ENCODE results near the gene SEMA3F. TPM values are rescaled to one million over a fixed set of nuclear protein-coding genes. Genes with fewer than 3 reads are reported as not detected.
"Not testable (repeated sequence)": the region's sequence is repeated elsewhere in the genome, so short reads cannot be mapped to it uniquely, and the experiment has no call there.

Gene SEMA3F
- total RNA-seq, 2 experiments from 2014 or later: 0.15 TPM; not detected in 1

GRCh38 chr3:50221411-50222168 is 66.5 kb downstream of the SEMA3F start:
- POLR2A ChIA-PET: interaction anchor here (0.7 to 1.3 kb wide), 4 partner anchors 10 to 101 kb away, joined by 3 to 4 read pairs (median 3); no protein-coding TSS in a partner anchor
- DNase-seq: no peak
- Mint-ChIP-seq H3K4me1 (peaks cover 13% of the 10 kb centered on the region), H3K36me3 (ENCODE audit: low read depth) (no peaks in the 10 kb centered on the region), H3K27ac (peak overlapping the region; percentile 16), H3K9me3 (no peaks in the 10 kb centered on the region), H3K27me3 (peaks cover 15% of the 10 kb centered on the region), H3K4me3 (no peak overlapping the region)
- CTCF ChIA-PET: interaction anchor here (1.0 to 5.5 kb wide), 3 partner anchors 25 to 41 kb away, joined by 3 to 56 read pairs (median 20); no protein-coding TSS in a partner anchor

GRCh38 chr3:50222169-50222528 is 67.0 kb downstream of the SEMA3F start:
- Mint-ChIP-seq H3K27me3 (peaks cover 15% of the 10 kb centered on the region), H3K36me3 (ENCODE audit: low read depth) (no peaks in the 10 kb centered on the region), H3K9me3 (no peaks in the 10 kb centered on the region), H3K4me3 (no peak overlapping the region), H3K4me1 (peaks cover 17% of the 10 kb centered on the region), H3K27ac (no peak overlapping the region)
- ChIA-PET POLR2A (interaction anchor here (1.0 kb wide), 1 partner anchor 19 kb away, joined by 3 read pairs; no protein-coding TSS in a partner anchor), CTCF (interaction anchor here (1.0 to 5.5 kb wide), 3 partner anchors 25 to 41 kb away, joined by 3 to 56 read pairs (median 20); no protein-coding TSS in a partner anchor)
- no peak for DNase-seq

GRCh38 chr3:50224639-50225038 is 69.5 kb downstream of the SEMA3F start:
- Mint-ChIP-seq H3K27me3 (peaks cover 15% of the 10 kb centered on the region), H3K27ac (no peak overlapping the region), H3K9me3 (no peaks in the 10 kb centered on the region), H3K4me3 (no peak overlapping the region), H3K36me3 (ENCODE audit: low read depth) (no peaks in the 10 kb centered on the region), H3K4me1 (peaks cover 35% of the 10 kb centered on the region)
- POLR2A ChIA-PET: interaction anchor here (6.2 to 6.6 kb wide), 2 partner anchors 20 to 30 kb away, joined by 42 to 117 read pairs; no protein-coding TSS in a partner anchor
- CTCF ChIA-PET: interaction anchor here (2.3 to 7.1 kb wide), 5 partner anchors 8 to 34 kb away, joined by 9 to 212 read pairs (median 34); partner anchors contain the start of genes GNAI2 and GNAT1
- no peak for DNase-seq

- Mint-ChIP-seq H3K9me3 (no peaks in the 10 kb centered on the region), H3K27ac (peak overlapping the region; percentile 89), H3K4me1 (peaks cover 32% of the 10 kb centered on the region), H3K4me3 (peak overlapping the region; percentile 85), H3K36me3 (ENCODE audit: low read depth) (no peaks in the 10 kb centered on the region), H3K27me3 (peaks cover 15% of the 10 kb centered on the region)
- peak; percentile 57 for DNase-seq
- CTCF ChIA-PET: interaction anchor here (0.7 to 7.1 kb wide), 27 partner anchors 8 to 413 kb away, joined by 3 to 212 read pairs (median 4); partner anchors contain the start of genes GNAI2, GNAT1, HYAL3 and IFRD2
- POLR2A ChIA-PET: interaction anchor here (0.7 to 6.6 kb wide), 11 partner anchors 10 to 124 kb away, joined by 3 to 117 read pairs (median 4); partner anchors contain the start of genes CYB561D2, GNAI2, IFRD2 and NPRL2
Measured at GRCh38 chr3:50226888-50227389, 71.8 kb downstream of the SEMA3F start.

- H3K27ac Mint-ChIP-seq: peak overlapping the region; percentile 89
- POLR2A ChIA-PET: interaction anchor here (0.9 to 6.6 kb wide), 10 partner anchors 10 to 110 kb away, joined by 3 to 117 read pairs (median 7); partner anchors contain the start of genes GNAI2, HYAL3, IFRD2 and NAA80
- H3K4me1 Mint-ChIP-seq: peaks cover 32% of the 10 kb centered on the region
- H3K4me3 Mint-ChIP-seq: peak overlapping the region; percentile 85
- CTCF ChIA-PET: interaction anchor here (0.9 to 7.1 kb wide), 23 partner anchors 8 to 97 kb away, joined by 3 to 212 read pairs (median 4); partner anchors contain the start of genes GNAI2, GNAT1, IFRD2 and LSMEM2
- peaks cover 15% of the 10 kb centered on the region for H3K27me3 Mint-ChIP-seq
- H3K36me3 Mint-ChIP-seq (ENCODE audit: low read depth): no peaks in the 10 kb centered on the region
- DNase-seq: peak; percentile 94
- H3K9me3 Mint-ChIP-seq: no peaks in the 10 kb centered on the region
Measured at GRCh38 chr3:50227390-50228183, 72.5 kb downstream of the SEMA3F start.

- peak overlapping the region; percentile 85 for H3K4me3 Mint-ChIP-seq
- CTCF ChIA-PET: interaction anchor here (0.9 to 7.1 kb wide), 8 partner anchors 7 to 96 kb away, joined by 3 to 212 read pairs (median 14); partner anchors contain the start of gene GNAI2
- H3K36me3 Mint-ChIP-seq (ENCODE audit: low read depth): not testable (repeated sequence)
Measured at GRCh38 chr3:50228184-50228763, 73.2 kb downstream of the SEMA3F start.

GRCh38 chr3:50229490-50229889 is 74.4 kb downstream of the SEMA3F start:
- H3K4me3 Mint-ChIP-seq: peak overlapping the region; percentile 0
- H3K27ac Mint-ChIP-seq: no peak overlapping the region
- H3K9me3 Mint-ChIP-seq: no peaks in the 10 kb centered on the region
- H3K4me1 Mint-ChIP-seq: peaks cover 39% of the 10 kb centered on the region
- ChIA-PET CTCF (interaction anchor here (0.7 to 7.1 kb wide), 3 partner anchors 14 to 46 kb away, joined by 3 to 212 read pairs (median 3); no protein-coding TSS in a partner anchor), POLR2A (interaction anchor here (0.9 to 6.6 kb wide), 6 partner anchors 8 to 35 kb away, joined by 3 to 117 read pairs (median 27); partner anchors contain the start of gene GNAI2)
- H3K36me3 Mint-ChIP-seq (ENCODE audit: low read depth): no peaks in the 10 kb centered on the region
- peaks cover 9% of the 10 kb centered on the region for H3K27me3 Mint-ChIP-seq
- DNase-seq: no peak

More at GRCh38 chr3:50228184-50228763, 73.2 kb downstream of the SEMA3F start:
- peaks cover 14% of the 10 kb centered on the region for H3K27me3 Mint-ChIP-seq
- DNase-seq, H3K9me3 Mint-ChIP-seq: not testable (repeated sequence)
- POLR2A ChIA-PET: interaction anchor here (0.9 to 6.6 kb wide), 7 partner anchors 9 to 100 kb away, joined by 3 to 117 read pairs (median 12); partner anchors contain the start of genes GNAI2, HYAL3, IFRD2 and NAA80
- peaks cover 33% of the 10 kb centered on the region for H3K4me1 Mint-ChIP-seq
- H3K27ac Mint-ChIP-seq: peak overlapping the region; percentile 82

- POLR2A ChIA-PET: interaction anchor here (1.2 to 6.6 kb wide), 4 partner anchors 14 to 36 kb away, joined by 4 to 117 read pairs (median 27); no protein-coding TSS in a partner anchor
- CTCF ChIA-PET: interaction anchor here (0.7 to 7.1 kb wide), 3 partner anchors 13 to 42 kb away, joined by 3 to 212 read pairs (median 4); no protein-coding TSS in a partner anchor
- peaks cover 4% of the 10 kb centered on the region for H3K27me3 Mint-ChIP-seq
- H3K9me3 Mint-ChIP-seq: no peaks in the 10 kb centered on the region
- H3K27ac Mint-ChIP-seq: no peak overlapping the region
- peaks cover 42% of the 10 kb centered on the region for H3K4me1 Mint-ChIP-seq
- H3K36me3 Mint-ChIP-seq (ENCODE audit: low read depth): no peaks in the 10 kb centered on the region
- H3K4me3 Mint-ChIP-seq: no peak overlapping the region
- no peak for DNase-seq
Measured at GRCh38 chr3:50230104-50230793, 75.1 kb downstream of the SEMA3F start.

- Mint-ChIP-seq H3K27me3 (peaks cover 1% of the 10 kb centered on the region), H3K27ac (no peak overlapping the region), H3K4me3 (no peak overlapping the region), H3K4me1 (peaks cover 43% of the 10 kb centered on the region), H3K9me3 (no peaks in the 10 kb centered on the region), H3K36me3 (ENCODE audit: low read depth) (no peaks in the 10 kb centered on the region)
- no peak for DNase-seq
- ChIA-PET CTCF (interaction anchor here (0.7 to 7.1 kb wide), 3 partner anchors 13 to 41 kb away, joined by 3 to 212 read pairs (median 4); no protein-coding TSS in a partner anchor), POLR2A (interaction anchor here (6.6 kb wide), 1 partner anchor 14 kb away, joined by 117 read pairs; no protein-coding TSS in a partner anchor)
Measured at GRCh38 chr3:50230794-50231125, 75.6 kb downstream of the SEMA3F start.

- Mint-ChIP-seq H3K27me3 (no peaks in the 10 kb centered on the region), H3K27ac (no peak overlapping the region), H3K4me1 (peaks cover 38% of the 10 kb centered on the region), H3K4me3 (no peak overlapping the region), H3K9me3 (no peaks in the 10 kb centered on the region), H3K36me3 (ENCODE audit: low read depth) (peaks cover 4% of the 10 kb centered on the region)
- ChIA-PET POLR2A (no interaction called here), CTCF (interaction anchor here (0.6 to 7.1 kb wide), 2 partner anchors 12 to 465 kb away, joined by 3 to 212 read pairs; no protein-coding TSS in a partner anchor)
- DNase-seq: no peak
Measured at GRCh38 chr3:50231581-50231980, 76.5 kb downstream of the SEMA3F start.

GRCh38 chr3:50232303-50232702 is 77.2 kb downstream of the SEMA3F start:
- no peak overlapping the region for H3K27ac Mint-ChIP-seq
- H3K4me1 Mint-ChIP-seq: peaks cover 34% of the 10 kb centered on the region
- CTCF ChIA-PET: interaction anchor here (0.6 kb wide), 1 partner anchor 465 kb away, joined by 3 read pairs; no protein-coding TSS in a partner anchor

More at GRCh38 chr3:50232303-50232702, 77.2 kb downstream of the SEMA3F start:
- H3K27me3 Mint-ChIP-seq: no peaks in the 10 kb centered on the region
- no peaks in the 10 kb centered on the region for H3K9me3 Mint-ChIP-seq
- POLR2A ChIA-PET: no interaction called here
- H3K4me3 Mint-ChIP-seq: no peak overlapping the region
- DNase-seq: no peak
- peaks cover 11% of the 10 kb centered on the region for H3K36me3 Mint-ChIP-seq (ENCODE audit: low read depth)

Measured in activated CD4-positive, alpha-beta memory T cell treated with anti-CD3 and anti-CD28 coated beads, Interleukin-2, amount 10 ng/mL, durations not matched to agents 7 days and 5 days (primary cell).